ENCODE data around the gene TCEA3. TPM values are rescaled to one million over a fixed set of nuclear protein-coding genes. Genes with fewer than 3 reads are reported as not detected.

TCEA3 gene
- total RNA-seq, 4 donors from 2014 or later = 26.8 to 50.4 (median 48.0) TPM

- no peak for TF ChIP-seq CTCF (IDR thresholded peaks at IDR 0.05)
- no peak for TF ChIP-seq POLR2A (IDR thresholded peaks at IDR 0.05)
- 76 to 79% methylated on average over 2 of the region's 2 CpGs for WGBS, 2 donors
- no peaks in the 10 kb centered on the region for H3K9me3 ChIP-seq
- no peaks in the 10 kb centered on the region for H3K36me3 ChIP-seq
- intact Hi-C loops (cut with DNase I) = no loop called here
- H3K4me1 ChIP-seq = peaks cover 0 to 22% of the 10 kb centered on the region in 2 donors
- no peak for DNase-seq
- no peak overlapping the region for H3K27ac ChIP-seq
- H3K4me3 ChIP-seq (replicated peaks in 1 of 3) = no peak overlapping the region
- H3K27me3 ChIP-seq = no peaks in the 10 kb centered on the region
These were observed 32.3 kb downstream of the TCEA3 start for GRCh38 chr1:23392125-23392855.

GRCh38 chr1:23389837-23390321 lies 34.7 kb downstream of the TCEA3 start:
- Histone ChIP-seq H3K4me3 (replicated peaks in 1 of 3) (no peak overlapping the region), H3K36me3 (no peaks in the 10 kb centered on the region), H3K4me1 (peaks cover 0 to 14% of the 10 kb centered on the region in 2 donors), H3K27ac (no peak overlapping the region), H3K27me3 (no peaks in the 10 kb centered on the region), H3K9me3 (no peaks in the 10 kb centered on the region)
- 77 to 85% methylated on average over 9 of the region's 9 CpGs for WGBS, 2 donors
- no peak for DNase-seq
- TF ChIP-seq POLR2A (IDR thresholded peaks at IDR 0.05) (no peak), CTCF (IDR thresholded peaks at IDR 0.05) (no peak)
- intact Hi-C loops (cut with DNase I) = no loop called here

GRCh38 chr1:23387494-23387893 lies 37.1 kb downstream of the TCEA3 start:
- H3K4me1 ChIP-seq = peaks cover 0 to 11% of the 10 kb centered on the region in 2 donors
- TF ChIP-seq CTCF (IDR thresholded peaks at IDR 0.05) (no peak), POLR2A (IDR thresholded peaks at IDR 0.05) (no peak)
- intact Hi-C loops (cut with DNase I) = no loop called here
- WGBS, 2 donors = 94 to 96% methylated on average over 3 to 8 of the region's 8 CpGs
- H3K9me3 ChIP-seq = no peaks in the 10 kb centered on the region
- H3K4me3 ChIP-seq (replicated peaks in 1 of 3) = no peak overlapping the region
- no peak for DNase-seq
- no peaks in the 10 kb centered on the region for H3K27me3 ChIP-seq
- H3K27ac ChIP-seq = no peak overlapping the region
- H3K36me3 ChIP-seq = peaks cover 0 to 6% of the 10 kb centered on the region in 2 donors

DNA sequence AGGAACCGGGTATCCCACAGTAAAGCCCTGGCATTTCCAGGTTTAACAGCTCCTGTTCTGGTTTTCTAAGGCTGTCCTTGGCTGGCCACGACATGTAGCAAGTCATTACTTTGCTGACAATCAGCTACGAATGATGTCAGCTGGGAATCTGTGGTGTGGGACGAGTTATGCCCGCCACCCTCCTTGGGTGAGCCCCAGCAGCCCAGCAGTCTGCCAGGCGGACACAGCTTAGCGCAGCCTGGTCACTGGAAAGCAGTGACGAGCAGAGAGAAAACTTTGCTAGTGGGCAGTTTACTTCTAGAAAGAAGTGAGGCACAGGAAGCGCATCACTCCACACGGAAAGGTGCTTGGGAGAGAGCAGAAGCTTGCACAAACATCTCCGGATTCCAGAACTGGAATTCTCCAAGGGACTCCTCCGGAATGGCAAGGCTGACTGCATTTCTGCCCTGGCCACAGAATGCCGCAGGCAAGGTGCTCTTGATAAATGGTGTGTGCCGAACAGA lies 39.4 kb downstream of the TCEA3 start:
- no peak for DNase-seq
- H3K4me3 ChIP-seq (replicated peaks in 1 of 3) = no peak overlapping the region
- H3K4me1 ChIP-seq = peaks cover 0 to 14% of the 10 kb centered on the region in 2 donors
- no peaks in the 10 kb centered on the region for H3K27me3 ChIP-seq
- no peak for TF ChIP-seq POLR2A (IDR thresholded peaks at IDR 0.05)
- TF ChIP-seq CTCF (IDR thresholded peaks at IDR 0.05) = no peak
- WGBS, 2 donors = 85 to 87% methylated on average over 14 of the region's 14 CpGs
- no peaks in the 10 kb centered on the region for H3K9me3 ChIP-seq
- peaks cover 0 to 6% of the 10 kb centered on the region in 2 donors for H3K36me3 ChIP-seq
- intact Hi-C loops (cut with DNase I) = no loop called here
- H3K27ac ChIP-seq = no peak overlapping the region
